Endothelial cell of umbilical vein (primary cell): ENCODE measurements around the gene CHAC2.

Source experiments
- EZH2 ChIP-seq: IDR thresholded peaks from 2 replicates; pipeline ENCODE4 v1.6.1; 2012; ENCODE audit warnings: borderline replicate concordance, low read depth, mild to moderate bottlenecking, moderate library complexity, low read length, inconsistent platforms; ENCODE audit not compliant: severe bottlenecking
- FOS ChIP-seq: IDR thresholded peaks from 2 replicates; pipeline ENCODE4 v1.6.1; 2011; ENCODE audit warnings: mild to moderate bottlenecking, low read length, moderate library complexity, borderline replicate concordance; ENCODE audit not compliant: insufficient read depth
- GATA2 ChIP-seq: IDR thresholded peaks from 2 replicates; pipeline ENCODE4 v1.7.0; 2011; ENCODE audit warnings: low read depth, mild to moderate bottlenecking, moderate library complexity, mixed read lengths, low read length; ENCODE audit not compliant: insufficient read length, insufficient read depth
- JUN ChIP-seq: IDR thresholded peaks from 2 replicates; pipeline ENCODE4 v1.6.1; 2011; ENCODE audit warnings: borderline replicate concordance, low read depth; ENCODE audit not compliant: insufficient read length, insufficient read depth
- MYC ChIP-seq: IDR thresholded peaks from one replicate; pipeline ENCODE4 v1.6.1; 2011; ENCODE audit warnings: mild to moderate bottlenecking, low read depth, low read length
- POLR2A ChIP-seq: IDR thresholded peaks from 2 replicates; pipeline ENCODE4 v1.6.1; 2012; ENCODE audit warnings: low read depth, mild to moderate bottlenecking, control low read depth, low read length
- POLR2AphosphoS5 ChIP-seq: IDR thresholded peaks from 2 replicates; pipeline ENCODE4 v1.6.1; 2012; ENCODE audit warnings: low read depth, mild to moderate bottlenecking, control low read depth, low read length, moderate library complexity; ENCODE audit not compliant: insufficient read depth
- TF ChIP-seq, protein P1 (sequence below), 2 donors: IDR thresholded peaks; 1 replicate in 1 of 2; 2 replicates in 1 of 2; pipeline ENCODE4 v1.5.1; 2011; ENCODE audit warnings: low read length in 2 of 2, mild to moderate bottlenecking in 2 of 2, moderate library complexity in 2 of 2, control low read depth in 1 of 2, inconsistent platforms in 1 of 2, low read depth in 1 of 2; ENCODE audit not compliant: insufficient read depth in 1 of 2; ENCODE audit errors: extremely low read depth in 1 of 2
- TF ChIP-seq, protein P2 (sequence below): IDR thresholded peaks from 2 replicates; pipeline ENCODE4 v1.6.1; 2011; ENCODE audit not compliant: insufficient read depth, insufficient read length

DNA sequence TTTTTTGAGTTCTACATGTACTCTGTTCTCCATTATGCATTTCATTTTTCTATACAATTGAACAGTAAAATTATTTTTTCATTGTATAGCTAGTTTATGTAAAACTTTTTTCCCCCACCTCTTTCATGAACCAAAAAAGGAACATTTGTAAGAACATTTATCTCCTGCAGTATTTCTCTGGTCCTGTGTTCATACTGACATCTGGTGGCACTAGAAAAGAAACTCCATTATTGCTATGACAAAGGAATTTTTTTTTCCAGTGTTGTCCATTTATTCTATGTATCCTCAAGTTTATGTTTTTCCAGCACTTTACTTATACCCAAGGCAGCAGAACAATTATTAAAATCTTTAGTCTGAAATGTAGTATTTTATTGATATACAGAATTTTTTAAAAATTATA, 27.4 kb upstream of the CHAC2 start:
- TF ChIP-seq POLR2A (no peak), POLR2AphosphoS5 (no peak), MYC (no peak), EZH2 (no peak), GATA2 (no peak), JUN (no peak), FOS (no peak)
- TF ChIP-seq, protein P1, sequence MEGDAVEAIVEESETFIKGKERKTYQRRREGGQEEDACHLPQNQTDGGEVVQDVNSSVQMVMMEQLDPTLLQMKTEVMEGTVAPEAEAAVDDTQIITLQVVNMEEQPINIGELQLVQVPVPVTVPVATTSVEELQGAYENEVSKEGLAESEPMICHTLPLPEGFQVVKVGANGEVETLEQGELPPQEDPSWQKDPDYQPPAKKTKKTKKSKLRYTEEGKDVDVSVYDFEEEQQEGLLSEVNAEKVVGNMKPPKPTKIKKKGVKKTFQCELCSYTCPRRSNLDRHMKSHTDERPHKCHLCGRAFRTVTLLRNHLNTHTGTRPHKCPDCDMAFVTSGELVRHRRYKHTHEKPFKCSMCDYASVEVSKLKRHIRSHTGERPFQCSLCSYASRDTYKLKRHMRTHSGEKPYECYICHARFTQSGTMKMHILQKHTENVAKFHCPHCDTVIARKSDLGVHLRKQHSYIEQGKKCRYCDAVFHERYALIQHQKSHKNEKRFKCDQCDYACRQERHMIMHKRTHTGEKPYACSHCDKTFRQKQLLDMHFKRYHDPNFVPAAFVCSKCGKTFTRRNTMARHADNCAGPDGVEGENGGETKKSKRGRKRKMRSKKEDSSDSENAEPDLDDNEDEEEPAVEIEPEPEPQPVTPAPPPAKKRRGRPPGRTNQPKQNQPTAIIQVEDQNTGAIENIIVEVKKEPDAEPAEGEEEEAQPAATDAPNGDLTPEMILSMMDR (IDR thresholded peaks at IDR 0.05; ENCODE audit: extremely low read depth in 1 of 2, insufficient read depth in 1 of 2, low read depth in 1 of 2, low read length in 2 of 2): peak in 1 of 2 donors; percentile 15
- TF ChIP-seq, protein P2, sequence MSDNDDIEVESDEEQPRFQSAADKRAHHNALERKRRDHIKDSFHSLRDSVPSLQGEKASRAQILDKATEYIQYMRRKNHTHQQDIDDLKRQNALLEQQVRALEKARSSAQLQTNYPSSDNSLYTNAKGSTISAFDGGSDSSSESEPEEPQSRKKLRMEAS: no peak
